Skin epidermis (tissue), 12 donors: Measurements from ENCODE around the gene CNTN5.
"Not testable (repeated sequence)": the region's sequence is repeated elsewhere in the genome, so short reads cannot be mapped to it uniquely, and the experiment has no call there.

ENCODE experiments used
- H3K27ac ChIP-seq, 21 experiments: fragments of 200-600 bp; sonication (generic) in 11 of 21; one replicate each; pipeline ENCODE4 v1.5.0; 2020; ENCODE audit warnings: mild to moderate bottlenecking in 3 of 21, inconsistent platforms in 2 of 21, moderate library complexity in 2 of 21
- H3K4me3 ChIP-seq, 7 experiments: fragments of 200-600 bp; sonication (generic) in 2 of 7; one replicate each; pipeline ENCODE4 v1.5.0; 2020; ENCODE audit warnings: inconsistent platforms in 2 of 7, mild to moderate bottlenecking in 2 of 7, moderate library complexity in 1 of 7

The CNTN5 gene

DNA sequence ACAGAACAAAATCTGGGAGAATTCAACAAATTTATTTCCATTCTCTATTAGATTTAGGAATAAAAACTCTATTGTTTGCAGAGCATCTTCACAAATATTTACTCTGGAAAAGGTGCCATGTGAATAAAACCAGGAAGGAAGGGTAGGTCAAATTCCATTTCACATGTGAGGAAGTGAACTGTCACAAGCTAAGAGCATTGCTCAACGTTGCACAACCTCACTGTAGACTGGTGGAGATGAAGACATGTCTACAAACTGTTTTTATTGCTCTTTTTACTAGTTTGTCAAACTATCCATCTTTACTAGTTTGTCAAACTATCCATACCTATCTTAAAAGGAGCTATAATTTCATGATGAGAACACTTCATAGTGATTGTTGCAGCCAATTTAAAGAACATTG, 236.4 kb downstream of the CNTN5 start:
- Histone ChIP-seq H3K4me3 (no peak overlapping the region), H3K27ac (no peak overlapping the region)

GRCh38 chr11:99260696-99261095, 239.9 kb downstream of the CNTN5 start:
- H3K4me3 ChIP-seq: no peak overlapping the region
- H3K27ac ChIP-seq: no peak overlapping the region

DNA sequence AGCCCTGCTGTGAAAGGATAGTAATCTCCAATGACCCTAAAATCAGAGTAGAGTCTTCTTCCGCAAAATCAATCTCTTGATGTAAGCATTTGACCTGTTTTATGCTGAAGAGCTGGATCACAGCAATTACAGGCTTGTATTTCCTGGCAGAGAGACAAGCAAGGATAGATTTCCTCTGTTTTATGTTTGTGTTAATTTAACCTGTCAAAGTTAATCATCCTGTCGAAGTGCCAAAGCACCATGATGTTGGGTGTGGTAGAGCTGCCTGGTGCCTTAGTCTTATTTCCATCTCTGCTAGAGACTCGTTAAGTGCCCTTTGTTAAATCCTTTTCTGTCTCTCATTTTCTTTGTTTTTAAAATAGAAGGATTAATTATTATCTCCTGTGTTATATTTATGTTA, 248.1 kb downstream of the CNTN5 start:
- no peak overlapping the region for H3K27ac ChIP-seq
- H3K4me3 ChIP-seq: no peak overlapping the region

DNA sequence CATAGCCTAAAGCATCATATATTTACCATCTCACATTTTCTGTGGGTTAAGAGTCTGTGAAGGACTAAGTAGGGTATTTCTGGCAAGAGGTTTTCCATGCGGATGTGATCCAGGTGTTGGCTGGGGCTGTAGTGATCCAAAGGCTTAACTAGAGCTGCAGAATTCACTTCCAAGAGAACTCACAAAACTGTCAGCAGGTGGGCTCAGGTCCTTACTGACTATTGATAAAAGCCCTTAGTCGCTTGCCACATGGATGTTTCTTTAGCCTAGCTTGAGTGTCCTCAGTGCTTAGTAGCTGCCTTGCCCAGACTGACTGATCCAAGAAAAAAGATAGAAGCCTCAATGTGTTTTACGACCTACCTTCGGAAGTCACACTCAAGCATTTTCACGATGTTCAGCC, 250.8 kb downstream of the CNTN5 start:
- H3K27ac ChIP-seq: no peak overlapping the region
- H3K4me3 ChIP-seq: no peak overlapping the region

DNA sequence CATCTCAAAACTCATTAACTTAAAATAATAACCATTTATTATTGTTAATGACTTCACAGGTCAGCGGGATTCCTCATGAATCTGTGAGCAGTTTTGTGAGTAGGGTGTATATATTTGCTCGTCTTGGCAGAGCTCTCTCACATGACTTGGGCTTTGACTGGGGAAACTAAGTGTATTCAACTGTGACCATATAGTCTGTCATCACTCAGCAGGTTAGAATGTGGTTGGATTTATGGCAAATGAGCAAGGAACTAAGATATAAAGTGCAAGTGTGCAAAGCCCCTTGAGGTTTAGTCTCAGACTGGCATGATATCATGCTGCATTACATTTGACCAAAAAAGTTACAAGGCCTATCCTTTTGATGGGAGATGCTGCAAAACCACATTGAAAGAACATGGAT, 254.8 kb downstream of the CNTN5 start:
- Histone ChIP-seq H3K27ac (no peak overlapping the region), H3K4me3 (no peak overlapping the region)

DNA sequence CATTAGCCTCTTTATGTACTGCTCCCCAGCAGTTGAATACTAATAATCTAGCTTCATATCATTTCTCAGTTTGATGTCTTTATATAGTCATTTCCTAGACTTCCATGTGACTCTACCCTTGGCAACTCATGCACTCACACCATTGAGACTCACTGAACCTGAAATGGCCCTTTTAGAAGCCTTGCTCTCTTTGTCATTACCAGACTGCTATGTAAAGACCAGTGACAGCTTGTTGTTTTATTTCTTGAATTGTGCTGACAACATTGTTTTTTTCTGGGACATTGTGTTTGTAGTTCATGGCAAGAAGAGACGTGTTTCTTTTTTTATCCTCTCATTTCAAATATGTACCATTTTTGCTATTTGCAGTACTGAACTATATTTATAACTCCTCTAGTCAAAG, 256.5 kb downstream of the CNTN5 start:
- H3K27ac ChIP-seq: no peak overlapping the region
- H3K4me3 ChIP-seq: no peak overlapping the region

GRCh38 chr11:99279266-99279665, 258.5 kb downstream of the CNTN5 start:
- H3K27ac ChIP-seq: no peak overlapping the region
- H3K4me3 ChIP-seq: no peak overlapping the region

GRCh38 chr11:99281331-99281730, 260.6 kb downstream of the CNTN5 start:
- H3K27ac ChIP-seq: no peak overlapping the region
- no peak overlapping the region for H3K4me3 ChIP-seq

DNA sequence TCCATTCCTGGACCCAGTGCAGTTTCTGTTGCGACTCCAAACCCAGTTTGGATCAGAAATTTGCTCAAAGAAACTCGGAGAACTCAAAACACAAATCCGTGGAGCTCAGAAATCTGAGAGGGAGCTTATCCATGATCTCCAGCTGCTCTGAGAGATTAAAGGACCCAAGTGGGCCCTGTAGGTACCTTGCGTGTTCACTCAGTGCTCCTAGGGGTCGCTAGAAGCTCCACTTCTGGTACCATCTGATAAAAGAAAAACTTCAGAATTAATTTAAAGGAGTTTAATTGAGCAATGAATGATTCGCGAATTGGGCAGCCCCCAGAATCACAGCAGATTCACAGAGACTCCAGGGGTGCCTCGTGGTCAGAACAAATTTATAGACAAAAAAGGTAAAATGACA, 277.2 kb downstream of the CNTN5 start:
- H3K4me3 ChIP-seq, H3K27ac ChIP-seq: not testable (repeated sequence)

DNA sequence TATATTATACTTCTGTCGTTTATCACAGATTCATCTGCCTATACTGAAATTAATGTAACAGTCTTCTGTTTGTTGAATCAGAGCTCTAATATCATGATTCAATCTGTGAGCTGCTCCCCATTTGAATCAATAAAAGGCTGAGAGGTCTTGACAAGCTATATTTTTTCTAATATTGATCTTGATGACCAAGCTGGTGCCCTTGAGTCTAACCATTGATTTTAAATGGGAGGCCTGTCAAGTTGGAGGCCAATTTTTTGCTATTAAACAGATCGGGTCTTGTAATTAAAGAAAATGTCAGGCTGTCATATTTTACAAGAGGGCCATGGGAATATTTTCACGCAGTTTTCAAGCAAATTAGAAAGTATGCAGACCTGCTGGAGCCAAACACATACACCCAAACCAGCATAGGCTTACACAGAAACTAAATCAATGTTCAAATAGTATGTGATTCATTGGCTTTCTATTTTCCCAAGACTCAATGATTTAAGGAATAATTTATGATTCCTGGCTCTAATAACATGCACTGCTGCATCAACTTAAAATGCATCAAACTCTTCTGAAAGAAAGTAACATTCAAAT, 286.9 kb downstream of the CNTN5 start:
- Histone ChIP-seq H3K27ac (no peak overlapping the region), H3K4me3 (no peak overlapping the region)

DNA sequence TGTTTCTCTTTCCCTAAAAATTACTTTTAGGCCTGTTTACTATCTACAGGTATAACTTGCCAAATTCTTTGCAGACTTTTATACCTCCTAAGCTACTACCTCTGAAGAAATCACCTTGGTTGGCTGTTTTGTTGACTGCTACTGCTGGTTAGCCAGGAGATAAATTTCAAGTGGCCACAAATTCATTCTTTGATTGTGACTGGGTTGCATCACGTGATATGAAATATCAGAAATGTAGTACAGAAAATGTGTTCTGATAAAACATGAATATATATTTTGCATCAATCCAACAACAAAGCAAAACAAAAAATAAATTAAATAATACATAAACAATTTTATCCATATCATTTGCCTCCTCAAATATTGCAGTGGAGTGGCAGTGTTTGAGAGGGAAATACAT, 291.1 kb downstream of the CNTN5 start:
- H3K27ac ChIP-seq: no peak overlapping the region
- no peak overlapping the region for H3K4me3 ChIP-seq

- H3K4me3 ChIP-seq: no peak overlapping the region
- no peak overlapping the region for H3K27ac ChIP-seq
Observed at GRCh38 chr11:99316776-99317520, 296.2 kb downstream of the CNTN5 start.

- no peak overlapping the region for H3K4me3 ChIP-seq
Observed at GRCh38 chr11:99320769-99321290, 300.1 kb downstream of the CNTN5 start.

GRCh38 chr11:99325847-99326246, 305.1 kb downstream of the CNTN5 start:
- Histone ChIP-seq H3K4me3 (no peak overlapping the region), H3K27ac (no peak overlapping the region)

More at GRCh38 chr11:99320769-99321290, 300.1 kb downstream of the CNTN5 start:
- H3K27ac ChIP-seq: no peak overlapping the region

DNA sequence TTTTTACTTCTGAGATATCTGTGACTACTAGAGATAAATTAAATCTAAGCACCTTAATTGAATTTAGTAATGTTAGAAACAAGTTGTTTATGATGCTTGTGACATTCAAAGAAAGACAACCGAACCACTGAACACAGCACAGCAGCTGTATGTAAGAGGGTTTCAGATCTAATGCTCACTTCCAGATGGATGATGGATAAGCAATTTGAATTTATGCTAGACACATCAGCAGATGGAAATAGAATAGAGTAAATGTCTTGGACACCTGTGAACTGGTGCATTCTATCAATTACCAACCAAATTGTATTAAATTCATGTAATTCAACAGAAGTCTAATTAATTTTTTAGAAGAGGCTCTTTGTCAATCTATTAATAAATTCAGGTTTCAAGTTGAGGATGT, 306.3 kb downstream of the CNTN5 start:
- Histone ChIP-seq H3K27ac (no peak overlapping the region), H3K4me3 (no peak overlapping the region)

DNA sequence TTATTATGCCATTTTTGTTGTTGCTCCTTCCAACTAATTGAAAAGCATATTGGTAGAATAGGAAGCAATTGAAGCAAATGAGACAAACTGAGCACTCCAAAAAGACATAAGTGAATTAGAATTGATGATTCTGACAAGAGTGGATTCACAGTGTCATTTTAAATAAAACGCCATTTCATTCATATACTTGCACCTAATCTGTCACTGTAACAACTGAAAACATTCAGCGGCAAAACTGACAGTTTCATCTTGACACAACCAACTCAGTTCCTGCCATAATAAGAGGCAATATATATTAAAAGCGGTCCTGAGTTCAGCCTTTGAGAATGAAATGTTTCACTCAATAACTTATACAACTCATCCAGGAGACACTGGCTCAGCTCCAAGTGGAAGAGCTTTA, 306.8 kb downstream of the CNTN5 start:
- H3K27ac ChIP-seq: no peak overlapping the region
- H3K4me3 ChIP-seq: no peak overlapping the region

DNA sequence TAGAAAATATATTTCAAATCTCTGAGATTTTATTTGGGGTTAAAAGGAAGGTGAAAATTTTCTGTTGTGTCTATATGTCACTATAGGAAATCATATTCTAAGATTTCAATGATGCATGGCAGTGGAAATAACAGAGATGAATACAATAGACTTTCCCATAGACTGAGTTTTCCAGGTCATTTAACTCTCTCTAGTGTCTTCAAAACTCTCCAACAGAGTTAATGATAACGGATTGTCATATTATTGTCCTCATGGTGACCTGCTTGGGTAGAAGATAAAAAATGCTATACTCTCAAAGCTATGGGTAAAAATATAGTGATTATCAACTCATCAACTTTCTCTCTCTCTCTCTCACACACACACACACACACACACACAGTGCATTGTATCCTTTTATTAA, 312.9 kb downstream of the CNTN5 start:
- H3K27ac ChIP-seq: no peak overlapping the region
- H3K4me3 ChIP-seq: no peak overlapping the region

DNA sequence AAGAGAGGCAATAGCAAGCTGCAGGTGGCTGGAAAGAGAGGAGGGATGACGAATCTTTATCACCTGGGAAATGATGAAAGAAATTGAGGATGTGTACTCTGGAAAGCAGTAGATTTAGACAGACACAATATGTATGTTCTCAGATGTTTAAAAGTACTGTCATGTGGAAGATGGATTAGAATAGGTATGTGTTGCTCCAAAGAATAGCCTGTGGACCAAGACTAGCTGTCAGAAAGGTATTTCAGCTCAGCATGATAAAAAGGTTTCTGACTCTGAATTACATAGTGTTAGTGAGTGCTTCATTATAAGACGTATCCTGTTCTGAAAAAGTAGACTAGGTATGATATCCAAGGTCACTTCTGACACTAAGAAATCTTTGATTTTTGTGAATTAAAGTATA, 322.4 kb downstream of the CNTN5 start:
- H3K4me3 ChIP-seq: no peak overlapping the region
- no peak overlapping the region for H3K27ac ChIP-seq

DNA sequence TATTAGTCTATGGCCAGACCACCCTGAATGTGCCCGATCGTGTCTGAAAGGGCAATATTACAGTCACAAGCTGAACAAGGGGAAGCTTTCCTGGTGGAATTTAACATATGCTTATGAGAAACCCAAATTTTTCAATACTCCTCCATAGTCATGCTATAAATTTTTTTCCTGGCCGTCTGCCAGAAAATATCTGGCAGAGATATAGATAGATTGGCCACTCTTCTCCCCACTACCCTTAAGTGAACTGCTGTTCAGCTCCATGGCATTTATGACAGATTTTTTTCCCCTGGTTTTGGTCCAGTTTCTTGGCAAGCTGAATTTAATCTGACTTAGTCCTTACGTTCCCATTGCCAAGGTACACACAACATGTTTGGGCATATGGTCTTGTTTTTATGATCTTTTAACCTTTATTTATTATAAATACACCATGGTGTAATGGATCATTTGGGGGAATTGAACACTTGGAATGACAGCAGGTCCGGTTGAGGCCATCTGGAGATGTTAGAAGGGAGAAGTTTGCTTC, 328.5 kb downstream of the CNTN5 start:
- Histone ChIP-seq H3K27ac (no peak overlapping the region), H3K4me3 (no peak overlapping the region)

- no peak overlapping the region for H3K4me3 ChIP-seq
Observed at GRCh38 chr11:99351624-99352023, 330.9 kb downstream of the CNTN5 start.

DNA sequence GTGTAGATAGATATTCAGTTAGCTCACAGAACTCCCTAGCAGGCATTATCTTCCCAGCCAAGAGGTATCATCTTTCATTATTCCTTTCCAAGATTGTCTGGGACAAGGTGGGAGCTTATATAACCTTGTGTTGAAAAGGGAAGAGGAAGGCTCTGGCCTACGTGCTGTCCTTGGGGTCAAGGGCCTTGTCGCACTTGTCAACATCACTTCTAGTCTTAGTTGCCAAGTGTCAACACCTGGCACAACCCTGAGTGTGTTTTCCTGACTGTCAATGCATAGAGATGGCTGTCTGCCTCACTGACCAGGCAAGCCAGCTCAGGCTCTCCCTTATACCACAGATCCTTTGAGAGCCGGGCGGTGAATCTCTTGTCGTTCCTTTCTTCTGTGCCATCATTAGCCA, 331.9 kb downstream of the CNTN5 start:
- Histone ChIP-seq H3K4me3 (no peak overlapping the region), H3K27ac (no peak overlapping the region)

More at GRCh38 chr11:99351624-99352023, 330.9 kb downstream of the CNTN5 start:
- no peak overlapping the region for H3K27ac ChIP-seq
